Astrocyte (in vitro differentiated cells and primary cell): ENCODE results near the gene CLIP2.

Experiments
- EZH2 ChIP-seq: IDR thresholded peaks from 2 replicates; pipeline ENCODE4 v1.6.1; 2012; ENCODE audit warnings: mild to moderate bottlenecking, low read length, inconsistent platforms; ENCODE audit not compliant: insufficient read depth
- TF ChIP-seq, protein P1 (sequence below): IDR thresholded peaks from 2 replicates; pipeline ENCODE4 v1.5.1; 2011; ENCODE audit warnings: low read depth, mild to moderate bottlenecking, inconsistent platforms, low read length, moderate library complexity; ENCODE audit not compliant: insufficient read depth

DNA sequence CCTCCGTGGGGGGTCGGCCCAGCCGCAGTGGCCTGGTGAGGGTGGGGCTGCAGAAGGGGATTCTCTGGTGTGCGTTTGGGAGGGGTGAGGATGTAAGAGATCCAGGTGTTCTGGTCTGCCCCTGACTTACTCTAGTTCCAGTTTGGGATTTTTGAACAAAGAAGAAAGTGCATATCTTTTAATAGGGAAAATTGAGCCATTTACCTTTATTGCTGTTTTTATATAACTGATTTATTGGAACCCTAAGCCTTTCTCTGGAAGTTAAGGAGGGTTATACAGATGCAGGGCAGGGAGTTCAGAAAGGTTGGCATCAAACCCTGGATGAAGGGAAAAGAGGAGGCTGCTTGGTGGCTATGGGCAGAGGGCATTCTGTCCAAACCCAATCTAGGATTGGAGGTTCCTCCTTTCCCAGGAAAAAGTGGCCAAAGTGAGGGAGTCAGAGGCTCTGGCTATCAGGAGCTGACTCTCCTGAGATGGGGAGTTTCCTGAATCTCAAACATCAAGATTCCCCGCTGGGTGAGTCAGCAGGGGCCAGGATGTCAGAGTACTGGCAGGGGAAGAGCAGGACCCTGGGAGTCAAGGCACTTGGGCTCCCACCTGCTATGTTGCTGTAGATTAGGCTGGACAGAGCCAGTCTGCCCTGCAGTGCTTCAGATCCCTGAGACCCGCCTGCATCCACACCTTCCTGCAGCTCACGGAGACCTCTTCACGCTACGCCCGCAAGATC is 67.5 kb downstream of the CLIP2 start:
- TF ChIP-seq, protein P1, sequence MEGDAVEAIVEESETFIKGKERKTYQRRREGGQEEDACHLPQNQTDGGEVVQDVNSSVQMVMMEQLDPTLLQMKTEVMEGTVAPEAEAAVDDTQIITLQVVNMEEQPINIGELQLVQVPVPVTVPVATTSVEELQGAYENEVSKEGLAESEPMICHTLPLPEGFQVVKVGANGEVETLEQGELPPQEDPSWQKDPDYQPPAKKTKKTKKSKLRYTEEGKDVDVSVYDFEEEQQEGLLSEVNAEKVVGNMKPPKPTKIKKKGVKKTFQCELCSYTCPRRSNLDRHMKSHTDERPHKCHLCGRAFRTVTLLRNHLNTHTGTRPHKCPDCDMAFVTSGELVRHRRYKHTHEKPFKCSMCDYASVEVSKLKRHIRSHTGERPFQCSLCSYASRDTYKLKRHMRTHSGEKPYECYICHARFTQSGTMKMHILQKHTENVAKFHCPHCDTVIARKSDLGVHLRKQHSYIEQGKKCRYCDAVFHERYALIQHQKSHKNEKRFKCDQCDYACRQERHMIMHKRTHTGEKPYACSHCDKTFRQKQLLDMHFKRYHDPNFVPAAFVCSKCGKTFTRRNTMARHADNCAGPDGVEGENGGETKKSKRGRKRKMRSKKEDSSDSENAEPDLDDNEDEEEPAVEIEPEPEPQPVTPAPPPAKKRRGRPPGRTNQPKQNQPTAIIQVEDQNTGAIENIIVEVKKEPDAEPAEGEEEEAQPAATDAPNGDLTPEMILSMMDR = no peak
- no peak for TF ChIP-seq EZH2
